Kidney (tissue), 14 donors: ENCODE data around the gene TRMT10C. TPM values are rescaled to one million over a fixed set of nuclear protein-coding genes. Genes with fewer than 3 reads are reported as not detected.

Experiments used
- DNase-seq, 5 donors: peaks; one replicate each; pipeline ENCODE4 v3.0.0-alpha.2; 2013 to 2020
- FAIRE-seq: peaks from 2 replicates; lab custom pipeline; 2012; peaks lifted over from hg19 to GRCh38; lab: Jason Lieb, UNC
- H3K27ac ChIP-seq, 2 donors: one replicate each; pipeline ENCODE4 v1.7.0; 2013; ENCODE audit warnings: low read depth in 2 of 2, low read length in 2 of 2, inconsistent platforms in 1 of 2
- H3K27me3 ChIP-seq: one replicate; pipeline ENCODE4 v1.7.1; 2013; ENCODE audit warnings: low read length, inconsistent platforms; ENCODE audit not compliant: control insufficient read depth, insufficient read depth
- H3K36me3 ChIP-seq, 3 donors: one replicate each; pipeline versions ENCODE4 v1.7.0 to v1.7.1; 2013; ENCODE audit warnings: low read length in 3 of 3, control low read depth in 1 of 3, inconsistent platforms in 1 of 3; ENCODE audit not compliant: insufficient read depth in 3 of 3, control insufficient read depth in 2 of 3
- H3K4me1 ChIP-seq, 3 donors: one replicate each; pipeline versions ENCODE4 v1.7.0 to v1.7.1; 2013; ENCODE audit warnings: low read length in 3 of 3, inconsistent platforms in 1 of 3, low read depth in 1 of 3; ENCODE audit not compliant: control insufficient read depth in 2 of 3, insufficient read depth in 2 of 3
- H3K4me3 ChIP-seq, 3 donors: one replicate each; pipeline versions ENCODE4 v1.7.0 to v1.8.1; 2013; ENCODE audit warnings: low read length in 3 of 3, control low read depth in 1 of 3, inconsistent platforms in 1 of 3
- H3K9ac ChIP-seq, 3 donors: one replicate each; pipeline versions ENCODE4 v1.7.0 to v1.7.1; 2013; ENCODE audit warnings: low read length in 3 of 3, control low read depth in 1 of 3, inconsistent platforms in 1 of 3
- H3K9me3 ChIP-seq, 3 donors: one replicate each; pipeline versions ENCODE4 v1.7.0 to v1.7.1; 2013; ENCODE audit warnings: low read length in 3 of 3, control low read depth in 1 of 3, inconsistent platforms in 1 of 3; ENCODE audit not compliant: control insufficient read depth in 2 of 3, insufficient read depth in 1 of 3
- CTCF ChIP-seq: IDR thresholded peaks from 3 replicates; pipeline ENCODE4 v1.5.1; 2012; ENCODE audit warnings: mild to moderate bottlenecking, moderate library complexity, borderline replicate concordance; ENCODE audit not compliant: insufficient read depth; ENCODE audit errors: extremely low read depth
- intact Hi-C: fragments of 100-400 bp; cut with DNase I; formaldehyde crosslinking; loops from one replicate; pipeline ENCODE4 v1.11.1; 2022
- polyA plus RNA-seq: library from polyadenylated mRNA; stranded (reverse); fragments of 350-450 nt; fragmentation: Illumina TruSeq; extraction: RNeasy Lipid Tissue Mini Kit (QIAGEN cat#74804); gene quantifications from one replicate; pipeline ENCODE4 v1.2.3, GENCODE V29; 2014; ENCODE audit warnings: low read depth, low replicate concordance; ENCODE audit not compliant: insufficient read depth
- total RNA-seq: library from RNA; stranded (reverse); fragmentation: NEBNext Ultra II Directional; extraction: Animal tissue kit (Norgen Biotek cat#: 25700); gene quantifications from one replicate; pipeline ENCODE4 v1.2.1, GENCODE V29; 2021
- donor health status: control.
- donor health status: control.
- donor health status: control.
- donor health status: control.
- donor health status: control.
- donor health status: DM: yes; HTN: yes; CAD: no.
- donor health status: Normal renal cell carcinoma (clear cell type).

TRMT10C gene
- total and polyA plus RNA-seq, 2 donors from 2014 or later, result 17.7 to 27.5 TPM

GRCh38 chr3:101556064-101556463 lies 5.6 kb upstream of the TRMT10C start:
- Histone ChIP-seq H3K4me1 (no peaks in the 10 kb centered on the region), H3K9me3 (no peaks in the 10 kb centered on the region), H3K27me3 (no peaks in the 10 kb centered on the region), H3K27ac (no peak overlapping the region), H3K36me3 (no peaks in the 10 kb centered on the region), H3K9ac (no peak overlapping the region), H3K4me3 (no peak overlapping the region)
- intact Hi-C loops, result no loop called here
- DNase-seq (no peak), FAIRE-seq (no peak)
- no peak for TF ChIP-seq CTCF

GRCh38 chr3:101567528-101568317 lies 6.1 kb downstream of the TRMT10C start:
- intact Hi-C loops, result no loop called here
- H3K9me3 ChIP-seq, result no peaks in the 10 kb centered on the region
- FAIRE-seq (no peak), DNase-seq (no peak)
- H3K9ac ChIP-seq, result no peak overlapping the region
- H3K4me1 ChIP-seq, result peaks cover 0 to 2% (median 0%) of the 10 kb centered on the region in 3 donors
- H3K4me3 ChIP-seq, result no peak overlapping the region
- H3K36me3 ChIP-seq, result peaks cover 0 to 11% (median 0%) of the 10 kb centered on the region in 3 donors
- no peaks in the 10 kb centered on the region for H3K27me3 ChIP-seq
- TF ChIP-seq CTCF, result no peak
- H3K27ac ChIP-seq, result no peak overlapping the region

- Histone ChIP-seq H3K9ac (no peak overlapping the region), H3K9me3 (no peaks in the 10 kb centered on the region), H3K4me3 (no peak overlapping the region), H3K27me3 (no peaks in the 10 kb centered on the region), H3K4me1 (peaks cover 0 to 12% (median 4%) of the 10 kb centered on the region in 3 donors), H3K36me3 (peaks cover 0 to 2% (median 0%) of the 10 kb centered on the region in 3 donors), H3K27ac (no peak overlapping the region)
- no peak for DNase-seq
- intact Hi-C loops, result no loop called here
- FAIRE-seq, result no peak
- TF ChIP-seq CTCF, result no peak
Observed at GRCh38 chr3:101571028-101571895, 9.6 kb downstream of the TRMT10C start.
